ENCODE results near the gene C1RL.
A peak's percentile ranks its signal among the peaks of the same experiment; 100 is the strongest.

The C1RL gene

GRCh38 chr12:7145671-7146070 is 36.7 kb upstream of the C1RL start:
- H3K27ac Mint-ChIP-seq (ENCODE audit: low read depth), result no peak overlapping the region
- no peak for DNase-seq (ENCODE audit: low spot score in 2 of 2)
- ATAC-seq (replicated peaks; ENCODE audit: extremely low read depth, poor library complexity, severe bottlenecking), result no peak
- H3K4me3 Mint-ChIP-seq, result no peak overlapping the region
- H3K36me3 Mint-ChIP-seq (ENCODE audit: insufficient read depth), result peaks cover 37% of the 10 kb centered on the region
- no peaks in the 10 kb centered on the region for H3K4me1 Mint-ChIP-seq
- H3K27me3 Mint-ChIP-seq, result no peaks in the 10 kb centered on the region
- no peaks in the 10 kb centered on the region for H3K9me3 Mint-ChIP-seq

GRCh38 chr12:7144414-7145120 is 35.6 kb upstream of the C1RL start:
- Mint-ChIP-seq H3K4me1 (no peaks in the 10 kb centered on the region), H3K4me3 (no peak overlapping the region), H3K27me3 (no peaks in the 10 kb centered on the region), H3K27ac (ENCODE audit: low read depth) (no peak overlapping the region), H3K36me3 (ENCODE audit: insufficient read depth) (peaks cover 31% of the 10 kb centered on the region), H3K9me3 (no peaks in the 10 kb centered on the region)
- no peak for DNase-seq (ENCODE audit: low spot score in 2 of 2)
- ATAC-seq (replicated peaks; ENCODE audit: extremely low read depth, poor library complexity, severe bottlenecking), result no peak

GRCh38 chr12:7143564-7143963 is 34.5 kb upstream of the C1RL start:
- Mint-ChIP-seq H3K4me3 (no peak overlapping the region), H3K36me3 (ENCODE audit: insufficient read depth) (peaks cover 25% of the 10 kb centered on the region), H3K4me1 (no peaks in the 10 kb centered on the region), H3K27ac (ENCODE audit: low read depth) (no peak overlapping the region), H3K27me3 (no peaks in the 10 kb centered on the region), H3K9me3 (no peaks in the 10 kb centered on the region)
- ATAC-seq (replicated peaks; ENCODE audit: extremely low read depth, poor library complexity, severe bottlenecking) (no peak), DNase-seq (ENCODE audit: low spot score in 2 of 2) (no peak)

- DNase-seq (ENCODE audit: low spot score in 2 of 2) (no peak), ATAC-seq (replicated peaks; ENCODE audit: extremely low read depth, poor library complexity, severe bottlenecking) (no peak)
- Mint-ChIP-seq H3K9me3 (no peaks in the 10 kb centered on the region), H3K27me3 (no peaks in the 10 kb centered on the region), H3K4me1 (no peaks in the 10 kb centered on the region), H3K27ac (ENCODE audit: low read depth) (peak overlapping the region; percentile 30), H3K36me3 (ENCODE audit: insufficient read depth) (peaks cover 26% of the 10 kb centered on the region), H3K4me3 (no peak overlapping the region)
These were observed 33.9 kb upstream of the C1RL start for GRCh38 chr12:7142809-7143465.

GRCh38 chr12:7142056-7142644 is 33.1 kb upstream of the C1RL start:
- DNase-seq (ENCODE audit: low spot score in 2 of 2) (peak in 1 of 2 donors; percentile 26), ATAC-seq (replicated peaks; ENCODE audit: extremely low read depth, poor library complexity, severe bottlenecking) (peak; percentile 60)
- Mint-ChIP-seq H3K27me3 (no peaks in the 10 kb centered on the region), H3K27ac (ENCODE audit: low read depth) (peak overlapping the region; percentile 30), H3K9me3 (no peaks in the 10 kb centered on the region), H3K36me3 (ENCODE audit: insufficient read depth) (peaks cover 23% of the 10 kb centered on the region), H3K4me1 (no peaks in the 10 kb centered on the region), H3K4me3 (no peak overlapping the region)

- ATAC-seq (replicated peaks; ENCODE audit: extremely low read depth, poor library complexity, severe bottlenecking) (no peak), DNase-seq (ENCODE audit: low spot score in 2 of 2) (no peak)
- Mint-ChIP-seq H3K4me3 (no peak overlapping the region), H3K36me3 (ENCODE audit: insufficient read depth) (peaks cover 23% of the 10 kb centered on the region), H3K9me3 (no peaks in the 10 kb centered on the region), H3K4me1 (no peaks in the 10 kb centered on the region), H3K27ac (ENCODE audit: low read depth) (peak overlapping the region; percentile 30), H3K27me3 (no peaks in the 10 kb centered on the region)
These were observed 32.5 kb upstream of the C1RL start for GRCh38 chr12:7141351-7142005.

- no peak overlapping the region for H3K4me3 Mint-ChIP-seq
- peaks cover 23% of the 10 kb centered on the region for H3K36me3 Mint-ChIP-seq (ENCODE audit: insufficient read depth)
- ATAC-seq (replicated peaks; ENCODE audit: extremely low read depth, poor library complexity, severe bottlenecking) (no peak), DNase-seq (ENCODE audit: low spot score in 2 of 2) (no peak)
- no peaks in the 10 kb centered on the region for H3K27me3 Mint-ChIP-seq
- H3K27ac Mint-ChIP-seq (ENCODE audit: low read depth), result no peak overlapping the region
- H3K9me3 Mint-ChIP-seq, result no peaks in the 10 kb centered on the region
- peaks cover 4% of the 10 kb centered on the region for H3K4me1 Mint-ChIP-seq
These were observed 30.2 kb upstream of the C1RL start for GRCh38 chr12:7139200-7139599.

- H3K4me3 Mint-ChIP-seq, result no peak overlapping the region
- H3K27ac Mint-ChIP-seq (ENCODE audit: low read depth), result no peak overlapping the region
- no peaks in the 10 kb centered on the region for H3K27me3 Mint-ChIP-seq
- ATAC-seq (replicated peaks; ENCODE audit: extremely low read depth, poor library complexity, severe bottlenecking), result no peak
- no peak for DNase-seq (ENCODE audit: low spot score in 2 of 2)
- H3K4me1 Mint-ChIP-seq, result peaks cover 4% of the 10 kb centered on the region
- H3K36me3 Mint-ChIP-seq (ENCODE audit: insufficient read depth), result peaks cover 23% of the 10 kb centered on the region
- no peaks in the 10 kb centered on the region for H3K9me3 Mint-ChIP-seq
These were observed 28.9 kb upstream of the C1RL start for GRCh38 chr12:7137908-7138307.

- H3K27ac Mint-ChIP-seq (ENCODE audit: low read depth), result no peak overlapping the region
- no peak overlapping the region for H3K4me3 Mint-ChIP-seq
- peaks cover 16% of the 10 kb centered on the region for H3K36me3 Mint-ChIP-seq (ENCODE audit: insufficient read depth)
- DNase-seq (ENCODE audit: low spot score in 2 of 2), result no peak
- peaks cover 16% of the 10 kb centered on the region for H3K4me1 Mint-ChIP-seq
- no peaks in the 10 kb centered on the region for H3K27me3 Mint-ChIP-seq
- H3K9me3 Mint-ChIP-seq, result no peaks in the 10 kb centered on the region
- no peak for ATAC-seq (replicated peaks; ENCODE audit: extremely low read depth, poor library complexity, severe bottlenecking)
These were observed 27.7 kb upstream of the C1RL start for GRCh38 chr12:7136676-7137075.

- DNase-seq (ENCODE audit: low spot score in 2 of 2) (no peak), ATAC-seq (replicated peaks; ENCODE audit: extremely low read depth, poor library complexity, severe bottlenecking) (no peak)
- Mint-ChIP-seq H3K4me3 (no peak overlapping the region), H3K27ac (ENCODE audit: low read depth) (no peak overlapping the region), H3K36me3 (ENCODE audit: insufficient read depth) (peaks cover 13% of the 10 kb centered on the region), H3K9me3 (no peaks in the 10 kb centered on the region), H3K27me3 (no peaks in the 10 kb centered on the region), H3K4me1 (peaks cover 22% of the 10 kb centered on the region)
These were observed 27.1 kb upstream of the C1RL start for GRCh38 chr12:7136071-7136470.

- Mint-ChIP-seq H3K4me3 (no peak overlapping the region), H3K27ac (ENCODE audit: low read depth) (no peak overlapping the region), H3K9me3 (no peaks in the 10 kb centered on the region), H3K36me3 (ENCODE audit: insufficient read depth) (peaks cover 20% of the 10 kb centered on the region), H3K27me3 (no peaks in the 10 kb centered on the region), H3K4me1 (peaks cover 31% of the 10 kb centered on the region)
- ATAC-seq (replicated peaks; ENCODE audit: extremely low read depth, poor library complexity, severe bottlenecking) (no peak), DNase-seq (ENCODE audit: low spot score in 2 of 2) (no peak)
These were observed 25.6 kb upstream of the C1RL start for GRCh38 chr12:7134396-7135166.

GRCh38 chr12:7131502-7131866 is 22.5 kb upstream of the C1RL start:
- H3K4me3 Mint-ChIP-seq, result peak overlapping the region; percentile 99
- H3K27me3 Mint-ChIP-seq, result no peaks in the 10 kb centered on the region
- H3K27ac Mint-ChIP-seq (ENCODE audit: low read depth), result peak overlapping the region; percentile 96
- DNase-seq (ENCODE audit: low spot score in 2 of 2) (no peak), ATAC-seq (replicated peaks; ENCODE audit: extremely low read depth, poor library complexity, severe bottlenecking) (no peak)
- H3K9me3 Mint-ChIP-seq, result no peaks in the 10 kb centered on the region
- peaks cover 15% of the 10 kb centered on the region for H3K36me3 Mint-ChIP-seq (ENCODE audit: insufficient read depth)
- peaks cover 40% of the 10 kb centered on the region for H3K4me1 Mint-ChIP-seq
